ENCODE results near the gene TMEM179B.
"Not testable (repeated sequence)": the region's sequence is repeated elsewhere in the genome, so short reads cannot be mapped to it uniquely, and the experiment has no call there.

DNA sequence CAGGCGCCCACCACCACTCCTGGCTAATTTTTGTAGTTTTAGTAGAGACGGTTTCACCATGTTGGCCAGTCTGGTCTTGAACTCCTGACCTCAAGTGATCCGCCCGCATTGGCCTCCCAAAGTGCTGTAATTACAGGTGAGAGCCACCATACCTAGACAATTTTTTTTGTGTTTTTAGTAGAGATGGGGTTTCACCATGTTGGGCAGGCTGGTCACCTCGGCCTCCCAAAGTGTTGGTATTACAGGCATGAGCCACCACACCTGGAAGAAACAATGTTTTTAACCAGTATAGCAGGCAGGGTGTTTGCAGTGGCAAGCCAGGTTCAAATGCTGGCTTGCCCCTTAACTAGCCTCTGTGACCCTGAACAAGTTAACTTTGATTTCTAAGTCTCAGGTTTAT, 37.3 kb upstream of the TMEM179B start:
- not testable (repeated sequence) for TF ChIP-seq POLR2A, POLR2AphosphoS5, EP300 (IDR thresholded peaks at IDR 0.05)
- TF ChIP-seq, protein P1, sequence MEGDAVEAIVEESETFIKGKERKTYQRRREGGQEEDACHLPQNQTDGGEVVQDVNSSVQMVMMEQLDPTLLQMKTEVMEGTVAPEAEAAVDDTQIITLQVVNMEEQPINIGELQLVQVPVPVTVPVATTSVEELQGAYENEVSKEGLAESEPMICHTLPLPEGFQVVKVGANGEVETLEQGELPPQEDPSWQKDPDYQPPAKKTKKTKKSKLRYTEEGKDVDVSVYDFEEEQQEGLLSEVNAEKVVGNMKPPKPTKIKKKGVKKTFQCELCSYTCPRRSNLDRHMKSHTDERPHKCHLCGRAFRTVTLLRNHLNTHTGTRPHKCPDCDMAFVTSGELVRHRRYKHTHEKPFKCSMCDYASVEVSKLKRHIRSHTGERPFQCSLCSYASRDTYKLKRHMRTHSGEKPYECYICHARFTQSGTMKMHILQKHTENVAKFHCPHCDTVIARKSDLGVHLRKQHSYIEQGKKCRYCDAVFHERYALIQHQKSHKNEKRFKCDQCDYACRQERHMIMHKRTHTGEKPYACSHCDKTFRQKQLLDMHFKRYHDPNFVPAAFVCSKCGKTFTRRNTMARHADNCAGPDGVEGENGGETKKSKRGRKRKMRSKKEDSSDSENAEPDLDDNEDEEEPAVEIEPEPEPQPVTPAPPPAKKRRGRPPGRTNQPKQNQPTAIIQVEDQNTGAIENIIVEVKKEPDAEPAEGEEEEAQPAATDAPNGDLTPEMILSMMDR (IDR thresholded peaks at IDR 0.05): not testable (repeated sequence)

Data from stomach (tissue), 4 donors.